Astrocyte (in vitro differentiated cells and primary cell): ENCODE measurements around the gene ZBTB24.

ENCODE experiments used
- CTCF ChIP-seq: IDR thresholded peaks from 2 replicates; pipeline ENCODE4 v1.5.1; 2011; ENCODE audit warnings: low read depth, mild to moderate bottlenecking, inconsistent platforms, low read length, moderate library complexity; ENCODE audit not compliant: insufficient read depth
- EZH2 ChIP-seq: IDR thresholded peaks from 2 replicates; pipeline ENCODE4 v1.6.1; 2012; ENCODE audit warnings: mild to moderate bottlenecking, low read length, inconsistent platforms; ENCODE audit not compliant: insufficient read depth

DNA sequence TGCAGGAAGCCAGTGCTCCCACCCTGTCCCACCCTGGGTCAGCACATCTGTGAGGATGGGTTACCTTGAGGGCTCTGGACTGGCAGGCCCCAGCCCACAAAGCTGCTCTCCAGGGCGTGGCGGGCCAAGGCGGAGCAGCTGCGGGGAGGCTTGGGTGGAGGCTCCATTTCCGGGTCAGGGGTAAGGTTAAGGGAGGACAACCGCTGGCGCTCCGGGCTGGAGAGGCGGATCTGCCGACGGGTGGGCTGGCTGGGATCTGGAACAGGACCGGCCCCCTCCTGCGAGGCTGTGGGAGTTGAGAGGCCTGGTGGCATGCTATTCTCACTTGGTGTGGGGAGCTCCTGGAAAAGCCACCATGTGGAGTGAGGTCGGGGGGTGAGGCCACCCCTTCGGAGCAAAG lies 36.9 kb downstream of the ZBTB24 start:
- TF ChIP-seq CTCF: no peak
- no peak for TF ChIP-seq EZH2
